GM19397 (cell line): ENCODE data around the gene WDR19.

Experiments used
- ATAC-seq: cut with Tn5 transposase; IDR thresholded peaks from one replicate; pipeline ENCODE4 v1.9.1; 2021; ENCODE audit warnings: mild to moderate bottlenecking, moderate library complexity; ENCODE audit not compliant: unreplicated experiment

Gene WDR19

DNA sequence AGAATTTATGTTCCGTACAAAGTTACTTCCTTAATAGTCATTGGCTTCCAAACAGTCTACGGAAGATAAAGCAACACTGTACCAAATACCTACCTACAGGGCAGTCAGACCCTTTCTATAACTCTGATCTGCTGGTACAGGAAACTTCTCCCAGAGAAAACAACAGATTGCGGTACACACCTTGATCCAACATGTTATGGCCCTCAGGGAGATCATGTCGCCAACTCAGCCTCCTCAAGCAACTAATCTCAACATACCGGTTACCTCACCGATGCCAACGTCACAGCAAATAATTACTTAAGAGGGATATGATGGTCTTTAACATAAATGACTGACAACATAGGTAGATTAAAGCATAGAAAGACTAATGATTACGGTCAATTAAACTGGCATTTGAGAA is 113.5 kb downstream of the WDR19 start:
- no peak for ATAC-seq

DNA sequence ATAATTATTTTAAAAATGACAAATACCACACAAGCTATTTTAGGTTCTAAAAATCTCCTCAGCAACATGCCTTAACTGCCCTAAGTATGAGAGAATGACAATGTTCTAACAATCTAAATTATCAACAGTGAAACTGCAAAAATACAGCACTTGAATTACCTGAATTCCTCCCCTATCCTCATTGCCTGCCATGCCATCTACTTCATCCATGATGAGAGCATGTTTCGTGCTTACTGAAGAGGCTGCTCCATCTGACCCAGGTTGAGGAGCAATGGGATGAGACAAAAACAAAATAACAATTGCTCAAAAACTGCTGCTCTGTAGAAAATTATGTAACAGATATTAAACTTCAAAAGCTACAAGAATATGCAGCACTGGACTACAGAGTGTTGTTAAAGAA is 120.6 kb downstream of the WDR19 start:
- ATAC-seq = no peak

DNA sequence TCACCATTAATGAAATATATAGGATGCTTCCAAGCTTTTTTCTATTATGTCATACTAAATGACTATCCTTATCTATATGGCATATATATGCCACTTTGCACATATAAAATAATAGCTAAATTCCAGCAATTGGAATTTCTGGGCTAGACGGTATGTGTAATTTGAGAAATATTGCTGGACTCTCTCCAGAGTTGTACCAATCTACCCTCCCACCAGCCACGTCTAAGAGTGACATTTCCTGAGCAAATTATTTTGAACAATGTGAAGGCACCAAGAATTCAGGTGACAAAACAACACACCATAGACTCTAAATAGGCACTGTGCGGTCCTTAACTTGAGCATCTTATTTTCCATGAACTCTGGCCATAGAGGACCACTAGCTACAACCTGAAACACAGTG is 121.5 kb downstream of the WDR19 start:
- ATAC-seq = no peak

DNA sequence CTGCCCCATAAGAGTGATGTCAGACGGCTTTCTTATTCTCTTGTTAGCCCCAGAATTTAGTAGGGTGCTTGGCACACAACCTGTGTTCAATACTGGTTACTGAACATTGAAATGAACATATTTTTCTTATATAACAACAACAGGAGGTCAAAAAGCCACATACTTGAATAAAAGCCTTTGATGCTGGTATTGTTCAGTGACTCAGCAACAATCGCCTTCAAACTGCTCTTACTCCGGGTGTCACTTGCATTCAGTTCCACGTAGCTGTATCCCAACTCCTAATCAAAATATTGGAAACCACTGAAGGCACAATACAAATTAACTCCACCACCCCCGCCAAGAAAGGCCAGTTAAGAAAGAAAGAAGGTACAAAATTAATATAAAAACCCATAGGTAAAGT is 122.3 kb downstream of the WDR19 start:
- ATAC-seq = no peak

DNA sequence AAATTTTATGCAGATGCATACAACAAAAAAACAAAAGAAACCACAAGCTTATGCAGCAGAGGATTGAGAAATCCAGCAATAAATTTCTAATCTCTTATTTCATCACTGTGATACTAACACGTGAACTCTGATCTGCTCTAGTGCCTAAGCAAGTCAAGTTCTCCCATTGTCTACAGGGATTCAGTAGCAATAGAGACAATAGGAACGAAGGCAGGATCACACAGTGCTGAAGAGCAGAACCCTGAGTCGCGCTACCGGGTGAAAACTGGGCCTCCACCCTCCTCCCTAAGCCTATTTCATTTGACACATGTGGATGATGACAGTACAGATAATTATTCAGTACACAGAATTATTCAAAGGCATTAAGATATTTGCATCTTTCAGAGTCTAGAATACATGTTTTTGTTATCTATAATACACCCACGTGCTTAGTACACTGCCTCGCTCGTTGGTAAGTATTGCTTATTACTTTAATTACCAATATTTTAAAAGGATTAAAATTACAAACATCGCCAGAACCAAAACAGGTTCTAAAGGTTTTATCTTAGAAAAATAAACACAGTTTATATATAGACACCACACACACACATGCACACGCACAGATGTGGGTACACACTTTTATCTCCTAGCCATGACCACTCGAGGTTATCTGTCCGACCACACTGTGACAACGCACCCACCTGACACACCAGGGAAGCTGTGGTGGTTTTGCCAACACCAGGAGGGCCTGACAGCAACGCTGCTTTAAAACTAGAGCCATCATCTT is 123.8 kb downstream of the WDR19 start:
- ATAC-seq = no peak

DNA sequence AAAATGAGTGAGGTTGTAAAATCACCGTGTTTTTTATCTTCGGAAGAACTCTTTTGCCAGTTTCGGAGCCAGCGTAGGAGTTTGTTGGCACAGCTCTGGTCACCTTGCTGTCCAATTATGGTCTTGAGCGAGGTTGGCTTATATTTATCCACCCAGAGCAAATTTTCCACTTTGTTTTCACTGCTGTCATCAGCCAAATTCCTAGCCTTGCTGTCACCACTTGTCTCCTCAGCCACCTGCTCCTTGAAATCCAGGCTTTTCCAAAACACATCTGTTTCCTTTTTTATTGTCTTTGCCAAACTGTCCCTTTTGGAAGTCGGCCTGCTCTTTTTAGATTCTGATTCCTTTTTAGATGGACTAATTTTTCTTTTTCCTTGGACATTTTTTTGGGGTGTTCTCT is 126.3 kb downstream of the WDR19 start:
- ATAC-seq = no peak

DNA sequence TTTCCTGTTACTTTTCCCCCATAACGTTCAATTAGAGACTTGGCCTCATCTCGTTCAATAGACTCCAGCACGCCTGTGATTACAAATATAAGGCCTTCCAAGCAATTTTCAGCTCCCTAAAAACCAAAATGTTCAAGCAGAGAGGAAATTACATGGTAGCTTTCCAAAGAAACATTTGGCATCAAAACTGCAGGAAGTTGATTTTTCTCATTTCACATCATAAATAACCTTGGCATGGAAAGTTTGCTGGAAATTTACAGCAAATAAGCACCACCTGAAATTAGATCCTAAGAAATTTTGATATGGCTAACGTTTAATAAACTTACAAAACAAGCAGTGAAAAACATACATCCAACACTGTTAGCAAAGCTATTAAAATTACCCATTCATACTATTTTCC is 130.5 kb downstream of the WDR19 start:
- no peak for ATAC-seq

DNA sequence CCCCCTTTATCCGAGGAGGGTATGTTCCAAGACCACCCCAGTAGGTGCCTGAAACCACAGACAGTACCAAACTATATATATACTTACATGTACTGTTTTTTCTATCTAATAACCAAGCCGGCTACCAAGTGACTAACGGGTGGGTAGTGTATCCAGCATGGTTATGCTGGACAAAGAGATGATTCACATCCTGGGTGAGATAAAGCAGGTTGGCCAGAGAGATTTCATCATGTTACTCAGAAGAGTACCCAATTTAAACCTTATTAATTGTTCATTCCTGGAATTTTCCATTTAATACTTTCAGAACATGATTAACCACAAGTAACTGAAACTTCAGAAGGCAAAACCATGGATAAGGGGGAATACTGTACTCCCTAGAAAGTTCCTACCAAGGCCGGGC is 137.3 kb downstream of the WDR19 start:
- no peak for ATAC-seq

DNA sequence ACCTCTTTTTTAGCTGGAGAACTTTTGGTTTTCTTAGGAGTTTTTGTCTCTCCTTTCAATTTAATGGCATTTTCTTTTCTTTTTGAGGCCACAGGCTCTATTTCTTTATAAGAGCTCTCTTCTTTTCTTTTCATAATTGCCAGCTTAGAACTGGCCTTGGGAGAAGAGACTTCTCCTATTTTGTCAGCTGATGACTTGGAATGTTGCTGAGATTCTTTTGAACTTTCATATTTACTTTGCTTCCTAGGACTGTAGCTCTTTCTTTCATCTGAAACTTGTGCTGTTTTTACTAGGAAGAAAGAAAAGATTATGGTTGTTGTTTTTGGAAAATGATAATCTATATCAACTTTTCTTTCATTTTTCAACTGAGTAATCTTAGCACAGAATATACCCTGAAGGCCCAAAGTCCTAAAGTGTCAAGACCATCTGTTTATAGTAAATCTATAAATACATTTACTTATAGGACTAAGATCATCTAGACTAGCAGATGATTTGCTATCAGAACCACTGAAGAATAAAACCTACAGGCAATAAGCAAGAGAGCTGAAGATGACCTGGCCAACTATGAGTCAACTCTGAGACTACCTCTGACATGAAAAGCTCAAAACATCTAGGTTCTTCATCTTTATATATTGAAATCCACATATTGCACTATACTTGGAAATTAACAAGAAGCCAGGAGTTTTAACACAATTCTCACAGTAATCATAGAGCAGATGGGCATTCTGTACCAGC is 138.2 kb downstream of the WDR19 start:
- no peak for ATAC-seq

DNA sequence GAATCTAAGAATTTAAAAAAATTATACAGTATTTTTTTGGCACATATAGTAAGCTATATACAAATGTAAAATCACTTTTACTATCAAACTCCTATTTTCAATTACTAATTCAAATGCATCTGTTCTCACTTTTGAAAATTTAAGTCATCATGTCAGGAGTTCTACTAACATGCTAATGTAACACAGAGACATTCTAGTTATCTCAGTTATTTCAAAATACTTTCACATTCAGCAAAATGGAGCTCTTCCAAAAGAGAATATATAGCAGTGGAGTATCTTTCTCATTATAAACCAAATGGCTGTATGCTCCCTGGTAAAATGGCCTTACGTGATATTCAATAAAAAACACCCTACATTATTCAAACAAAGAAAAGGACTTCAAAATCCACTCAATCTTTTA is 141.5 kb downstream of the WDR19 start:
- no peak for ATAC-seq

DNA sequence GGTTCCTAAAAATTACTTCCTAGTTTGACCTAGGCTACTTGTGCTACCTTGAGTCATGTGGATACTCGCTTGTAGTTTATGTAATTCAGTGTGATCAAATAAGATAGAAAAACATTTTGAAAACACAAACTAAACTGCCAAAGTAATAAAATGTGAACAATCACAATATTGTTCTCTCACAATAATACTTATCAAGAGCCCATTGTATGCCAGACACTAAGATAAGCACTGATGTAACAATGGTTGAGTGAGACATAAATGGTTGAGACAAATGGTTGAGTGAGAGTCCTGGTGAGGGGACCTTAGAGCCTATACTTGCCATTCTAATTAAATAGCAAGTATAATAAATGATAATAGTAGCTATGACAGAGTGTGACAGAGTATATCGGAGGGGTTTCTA is 142.1 kb downstream of the WDR19 start:
- ATAC-seq = no peak

DNA sequence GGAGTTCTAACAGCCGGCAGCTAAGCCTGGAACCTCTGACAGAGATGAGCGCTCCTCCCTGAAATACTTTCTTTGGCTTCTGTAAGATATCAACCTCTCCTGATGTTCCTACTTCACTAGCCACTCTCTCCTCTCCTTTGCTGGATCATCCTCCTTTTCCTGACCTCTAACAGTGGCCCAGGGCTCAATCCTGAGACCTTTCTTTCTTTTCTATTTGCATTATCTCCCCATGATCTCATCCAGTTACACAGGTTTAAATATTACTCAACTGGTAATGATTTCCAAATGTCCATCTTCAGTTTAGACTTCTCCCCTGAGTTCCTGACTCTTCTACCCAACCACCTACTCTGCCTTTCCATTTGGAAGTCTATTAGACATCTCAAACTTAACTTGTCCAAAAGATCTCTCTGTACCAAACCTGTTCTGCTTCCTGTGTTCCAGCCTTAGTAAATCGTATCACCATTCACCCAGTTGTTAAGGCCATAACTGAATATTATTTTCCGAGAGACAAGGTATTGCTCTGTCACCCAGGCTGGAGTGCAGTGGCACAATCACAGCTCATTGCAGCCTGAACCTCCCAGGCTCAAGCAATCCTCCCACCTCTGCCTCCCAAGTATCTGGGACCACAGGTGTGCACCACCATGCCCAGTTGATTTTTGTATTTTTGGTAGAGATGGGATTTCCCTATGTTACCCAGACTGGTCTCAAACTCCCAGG is 142.7 kb downstream of the WDR19 start:
- ATAC-seq = no peak

DNA sequence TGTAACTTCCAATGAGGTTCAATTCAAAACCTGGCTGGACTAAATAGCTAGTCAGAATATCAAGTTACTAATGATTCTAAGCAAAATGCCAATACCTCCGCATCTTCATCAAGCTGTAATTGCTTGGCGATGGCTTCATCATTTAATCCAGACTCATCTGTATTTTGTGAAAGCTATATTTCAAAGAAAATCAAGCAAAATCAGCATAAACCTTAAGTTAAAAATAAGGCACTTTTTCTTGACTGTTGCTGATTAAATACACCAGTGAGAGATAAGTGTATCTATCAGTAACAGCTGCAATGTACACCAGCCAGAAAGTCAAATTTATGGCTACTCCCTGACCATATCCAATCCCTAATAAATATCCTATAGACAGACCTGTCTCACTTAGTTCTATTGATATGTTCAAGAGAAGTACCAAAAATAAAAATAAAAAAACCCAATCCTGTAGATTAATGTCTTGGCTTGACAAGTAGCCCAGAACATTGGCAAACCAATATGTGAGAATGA is 144.2 kb downstream of the WDR19 start:
- no peak for ATAC-seq

DNA sequence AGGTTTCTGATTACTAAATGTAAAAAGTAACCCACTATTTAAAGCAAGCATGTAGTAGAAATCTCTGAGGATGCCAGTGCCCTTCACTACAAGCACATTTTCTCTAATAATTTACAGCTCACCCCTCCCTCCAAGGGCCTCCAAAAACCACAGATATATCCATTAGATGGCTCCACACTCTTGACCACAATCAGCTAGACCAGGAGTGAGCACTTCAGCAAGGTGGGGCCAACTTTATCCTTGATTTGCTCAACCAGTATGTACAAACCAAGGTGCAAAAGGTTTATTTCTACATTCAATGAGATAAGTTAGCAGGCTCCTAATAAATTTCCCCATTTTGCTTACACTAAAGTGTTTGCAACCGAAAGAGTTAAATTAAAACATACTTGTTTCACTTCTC is 148.0 kb downstream of the WDR19 start:
- ATAC-seq = no peak

DNA sequence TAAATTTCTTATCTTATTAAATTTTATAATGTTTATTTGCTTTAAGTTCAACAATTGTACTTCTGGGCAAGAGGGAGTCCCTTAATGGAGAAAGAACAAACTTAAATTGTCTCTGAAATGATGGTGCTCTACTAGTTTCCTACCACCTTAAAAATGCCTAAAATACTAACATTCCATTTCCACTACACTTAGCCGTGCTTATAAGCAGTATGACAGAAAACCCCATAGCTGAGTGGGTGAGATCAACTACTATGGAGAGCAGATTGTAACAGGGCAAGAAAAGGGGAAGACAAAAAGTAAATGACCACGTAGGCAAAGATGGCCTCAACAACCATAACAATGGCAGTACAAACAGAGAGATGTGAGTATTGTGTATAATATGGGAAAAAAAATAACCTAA is 148.9 kb downstream of the WDR19 start:
- no peak for ATAC-seq
